ENCODE measurements around the gene CIPC. TPM values are rescaled to one million over a fixed set of nuclear protein-coding genes. Genes with fewer than 3 reads are reported as not detected.
A peak's percentile ranks its signal among the peaks of the same experiment; 100 is the strongest.

CIPC gene
- total RNA-seq, 1 donor from 2014 or later = 9.7 TPM

DNA sequence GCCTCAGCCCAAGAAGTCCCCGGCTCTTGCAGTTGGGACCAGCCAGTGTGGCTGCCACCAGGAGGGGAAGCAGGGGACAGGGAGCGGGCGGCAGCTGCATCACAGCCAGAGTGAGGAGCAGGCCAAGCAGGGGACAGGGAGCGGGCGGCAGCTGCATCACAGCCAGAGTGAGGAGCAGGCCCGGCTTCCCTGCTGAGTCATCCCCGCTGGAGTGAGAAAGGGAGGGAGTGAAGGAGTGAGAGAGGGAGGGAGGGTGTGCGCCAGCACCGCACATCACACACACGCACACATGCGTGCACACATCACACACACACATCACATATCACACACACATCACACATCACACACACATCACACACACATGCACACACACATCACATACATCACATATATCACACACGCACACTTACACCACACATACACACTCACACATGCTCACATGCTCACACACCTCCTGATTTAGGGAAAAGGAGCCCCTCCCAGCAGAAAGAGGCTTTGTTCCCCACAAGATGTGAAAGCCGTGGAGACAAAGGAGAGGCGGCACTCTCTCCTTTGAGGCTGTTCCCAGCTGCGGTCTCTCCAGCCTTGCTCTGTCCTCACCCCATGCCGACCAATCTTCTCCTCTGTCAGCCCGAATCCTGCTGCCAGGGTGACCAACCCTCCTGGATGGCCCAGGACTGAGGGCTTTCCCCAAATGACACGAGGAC is 60.3 kb downstream of the CIPC start:
- TF ChIP-seq, protein P1, sequence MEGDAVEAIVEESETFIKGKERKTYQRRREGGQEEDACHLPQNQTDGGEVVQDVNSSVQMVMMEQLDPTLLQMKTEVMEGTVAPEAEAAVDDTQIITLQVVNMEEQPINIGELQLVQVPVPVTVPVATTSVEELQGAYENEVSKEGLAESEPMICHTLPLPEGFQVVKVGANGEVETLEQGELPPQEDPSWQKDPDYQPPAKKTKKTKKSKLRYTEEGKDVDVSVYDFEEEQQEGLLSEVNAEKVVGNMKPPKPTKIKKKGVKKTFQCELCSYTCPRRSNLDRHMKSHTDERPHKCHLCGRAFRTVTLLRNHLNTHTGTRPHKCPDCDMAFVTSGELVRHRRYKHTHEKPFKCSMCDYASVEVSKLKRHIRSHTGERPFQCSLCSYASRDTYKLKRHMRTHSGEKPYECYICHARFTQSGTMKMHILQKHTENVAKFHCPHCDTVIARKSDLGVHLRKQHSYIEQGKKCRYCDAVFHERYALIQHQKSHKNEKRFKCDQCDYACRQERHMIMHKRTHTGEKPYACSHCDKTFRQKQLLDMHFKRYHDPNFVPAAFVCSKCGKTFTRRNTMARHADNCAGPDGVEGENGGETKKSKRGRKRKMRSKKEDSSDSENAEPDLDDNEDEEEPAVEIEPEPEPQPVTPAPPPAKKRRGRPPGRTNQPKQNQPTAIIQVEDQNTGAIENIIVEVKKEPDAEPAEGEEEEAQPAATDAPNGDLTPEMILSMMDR (IDR thresholded peaks at IDR 0.05; ENCODE audit: insufficient read depth, low read length, severe bottlenecking) = no peak
- H3K27me3 ChIP-seq (ENCODE audit: control insufficient read depth, insufficient read depth, low read length) = peaks cover 4% of the 10 kb centered on the region
- peak; percentile 92 for FAIRE-seq
- H3K4me3 ChIP-seq (ENCODE audit: low read depth, low read length) = no peak overlapping the region
- peak; percentile 44 for DNase-seq (ENCODE audit: low read depth)
- H3K36me3 ChIP-seq (ENCODE audit: control insufficient read depth, insufficient read depth, low read length) = no peaks in the 10 kb centered on the region

GRCh38 chr14:77158882-77159255 is 60.8 kb downstream of the CIPC start:
- TF ChIP-seq, protein P1 (IDR thresholded peaks at IDR 0.05; ENCODE audit: insufficient read depth, low read length, severe bottlenecking) = no peak
- DNase-seq (ENCODE audit: low read depth) (no peak), FAIRE-seq (no peak)
- peaks cover 4% of the 10 kb centered on the region for H3K27me3 ChIP-seq (ENCODE audit: control insufficient read depth, insufficient read depth, low read length)
- H3K36me3 ChIP-seq (ENCODE audit: control insufficient read depth, insufficient read depth, low read length) = no peaks in the 10 kb centered on the region
- H3K4me3 ChIP-seq (ENCODE audit: low read depth, low read length) = no peak overlapping the region

GRCh38 chr14:77161011-77161410 is 63.0 kb downstream of the CIPC start:
- Histone ChIP-seq H3K36me3 (ENCODE audit: control insufficient read depth, insufficient read depth, low read length) (no peaks in the 10 kb centered on the region), H3K27me3 (ENCODE audit: control insufficient read depth, insufficient read depth, low read length) (peaks cover 4% of the 10 kb centered on the region), H3K4me3 (ENCODE audit: low read depth, low read length) (no peak overlapping the region)
- FAIRE-seq (no peak), DNase-seq (ENCODE audit: low read depth) (no peak)
- TF ChIP-seq, protein P1 (IDR thresholded peaks at IDR 0.05; ENCODE audit: insufficient read depth, low read length, severe bottlenecking) = no peak

Other genes with a start within 250 kb of the CIPC start
- gene IRF2BPL, start 69.5 kb upstream of the CIPC start, total RNA-seq = 12.0 and 12.1 TPM in 2 replicates
- not detected in 2 replicates for gene ZDHHC22, start 43.5 kb downstream of the CIPC start, total RNA-seq
- 0.79 and 4.5 TPM in 2 replicates for gene TMEM63C, start 83.5 kb downstream of the CIPC start, total RNA-seq
- gene NGB, start 172.9 kb downstream of the CIPC start, total RNA-seq = 0.26 TPM in 1 of 2 replicates, not detected in the other
- gene POMT2, start 222.6 kb downstream of the CIPC start, total RNA-seq = 5.8 and 7.8 TPM in 2 replicates
- gene GSTZ1, start 222.8 kb downstream of the CIPC start, total RNA-seq = 55.6 and 66.1 TPM in 2 replicates

All from bronchial epithelial cell (primary cell).